GM03348 (cell line): ENCODE measurements around the gene RBM47.
"Not testable (repeated sequence)": the region's sequence is repeated elsewhere in the genome, so short reads cannot be mapped to it uniquely, and the experiment has no call there.

Experiments used
- DNase-seq: peaks from one replicate; pipeline ENCODE4 v3.0.0; 2012; ENCODE audit warnings: low spot score

Gene RBM47

DNA sequence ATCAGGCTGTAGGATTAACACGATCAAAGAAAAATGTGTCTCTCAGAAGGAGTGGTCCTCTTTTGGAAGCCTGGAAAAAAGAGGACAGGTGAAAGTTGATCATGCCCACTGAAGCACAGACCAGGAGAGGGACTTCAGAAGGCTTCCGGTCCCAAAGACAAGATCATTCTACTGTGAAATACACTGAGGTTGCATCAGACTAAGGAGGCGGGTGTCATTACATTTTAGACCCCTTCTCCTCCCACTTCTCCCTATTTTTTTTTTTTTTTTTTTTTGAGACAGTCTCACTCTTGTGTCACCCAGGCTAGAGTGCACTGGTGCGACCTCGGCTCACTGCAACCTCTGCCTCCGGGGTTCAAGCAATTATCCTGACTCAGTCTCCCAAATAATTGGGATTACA is 67.5 kb downstream of the RBM47 start:
- no peak for DNase-seq

DNA sequence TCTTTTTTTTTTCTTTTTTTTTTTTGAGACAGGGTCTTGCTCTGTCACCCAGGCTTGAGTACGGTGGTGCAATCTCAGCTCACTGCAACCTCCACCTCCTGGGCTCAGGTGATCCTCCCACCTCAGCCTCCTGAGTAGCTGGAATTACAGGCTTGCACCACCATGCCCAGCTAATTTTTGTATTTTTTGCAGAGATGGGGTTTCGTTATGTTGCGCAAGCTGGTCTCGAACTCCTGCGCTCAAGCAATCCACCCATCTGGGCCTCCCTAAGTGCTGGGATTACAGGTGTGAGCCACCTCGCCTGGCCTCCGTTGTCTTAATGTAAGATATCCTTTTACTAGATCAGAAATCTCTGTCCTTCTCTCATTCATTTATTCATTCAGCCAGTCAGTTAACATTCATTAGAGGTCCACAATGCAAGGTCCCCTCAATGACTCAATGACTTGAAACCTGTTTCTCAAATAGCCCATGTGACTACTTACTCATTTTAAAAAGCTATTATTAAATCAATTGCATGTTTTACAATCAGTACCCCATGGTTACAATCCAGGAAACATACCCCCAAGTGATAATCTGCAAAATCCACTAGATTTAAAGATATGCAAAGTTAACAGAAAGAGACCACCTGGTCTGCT is 68.0 kb downstream of the RBM47 start:
- DNase-seq = not testable (repeated sequence)

DNA sequence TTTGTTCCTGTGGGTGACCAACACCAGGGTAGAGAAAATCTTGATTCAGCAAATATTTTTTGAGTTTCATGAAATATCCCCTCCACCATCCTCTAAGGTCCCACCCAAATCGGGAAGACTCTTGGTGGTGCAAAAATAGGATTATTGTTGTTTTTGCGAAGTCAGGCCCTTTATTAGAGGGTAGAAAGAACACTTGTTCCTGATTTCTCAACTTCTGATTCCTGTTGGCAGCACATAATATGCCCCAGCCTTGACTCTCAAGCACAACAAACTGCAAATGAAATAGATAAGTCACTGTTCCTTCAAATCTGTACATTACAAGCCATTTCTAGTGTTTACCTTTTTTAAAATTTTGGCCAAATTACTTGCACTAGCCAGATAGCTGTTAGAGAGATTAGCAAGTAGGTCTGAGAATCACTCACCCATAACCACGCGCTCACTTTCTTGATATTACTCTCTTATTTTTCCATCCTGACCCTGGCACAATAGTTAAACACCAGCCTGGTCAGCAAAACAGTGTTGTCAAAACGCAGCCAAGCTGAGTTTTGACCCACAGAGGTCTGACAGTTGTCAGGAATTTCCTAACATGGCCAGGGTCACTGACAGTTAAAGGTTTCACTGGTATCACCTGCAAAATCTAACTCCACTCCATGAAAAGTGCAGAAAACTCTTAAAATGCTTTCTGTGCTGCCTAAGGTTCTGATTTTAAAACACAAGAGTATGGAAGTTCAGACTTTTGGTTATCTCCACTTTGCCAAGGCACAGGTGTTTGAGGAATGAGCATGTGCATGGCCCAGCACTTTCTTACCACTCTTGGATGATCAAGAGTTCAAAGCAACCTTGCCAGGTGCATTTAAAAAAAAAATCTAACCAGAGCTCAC is 69.8 kb downstream of the RBM47 start:
- DNase-seq = no peak

DNA sequence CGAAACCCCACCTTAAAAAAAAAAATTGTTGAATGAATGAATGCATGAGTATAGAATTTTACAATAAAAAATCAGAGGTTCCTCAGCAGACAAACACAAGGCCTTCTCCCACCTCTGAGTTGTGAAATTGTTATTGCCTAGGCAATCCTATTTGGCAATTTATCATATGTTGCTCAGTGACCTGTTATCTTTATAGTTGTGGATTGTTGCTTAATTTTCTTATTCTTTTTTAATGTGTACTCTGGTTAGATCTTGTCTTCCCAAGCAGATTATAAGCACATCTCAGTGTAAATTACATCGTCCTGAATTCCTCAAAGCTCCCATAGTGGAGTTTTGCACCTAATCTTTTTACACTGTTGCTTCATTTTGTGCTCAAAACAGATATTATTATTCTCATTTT is 71.9 kb downstream of the RBM47 start:
- no peak for DNase-seq

DNA sequence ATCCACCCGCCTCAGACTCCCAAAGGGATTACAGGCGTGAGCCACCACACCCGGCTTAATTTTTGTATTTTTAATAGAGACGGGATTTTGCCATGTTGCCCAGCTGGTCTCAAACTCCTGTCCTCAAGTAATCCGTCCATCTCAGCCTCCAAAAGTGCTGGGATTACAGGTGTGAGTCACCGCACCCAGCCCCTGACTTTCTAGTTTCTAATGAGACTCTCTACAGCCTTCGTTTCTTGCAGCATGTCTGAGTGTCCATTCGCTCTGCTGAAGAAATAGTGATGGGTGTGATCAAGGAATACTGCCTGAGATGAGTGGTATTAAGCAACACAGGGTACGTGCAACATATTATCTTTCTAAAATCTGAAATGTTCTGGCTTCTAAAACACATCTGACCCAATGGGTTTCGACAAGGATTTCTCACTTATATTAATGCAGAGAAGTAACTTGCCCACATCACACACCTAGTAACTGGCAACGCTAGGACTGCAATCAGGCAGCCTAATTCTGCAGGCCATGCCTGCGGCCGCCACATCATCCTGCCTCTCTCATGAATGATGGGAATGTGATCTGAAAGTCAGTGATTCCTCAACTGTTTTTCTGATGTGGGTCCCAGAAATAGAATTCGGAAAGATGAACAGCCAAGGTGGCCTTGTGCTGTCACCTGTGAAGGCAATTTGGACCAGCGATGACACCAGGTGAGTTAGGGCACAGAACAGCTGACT is 74.3 kb downstream of the RBM47 start:
- DNase-seq = no peak

DNA sequence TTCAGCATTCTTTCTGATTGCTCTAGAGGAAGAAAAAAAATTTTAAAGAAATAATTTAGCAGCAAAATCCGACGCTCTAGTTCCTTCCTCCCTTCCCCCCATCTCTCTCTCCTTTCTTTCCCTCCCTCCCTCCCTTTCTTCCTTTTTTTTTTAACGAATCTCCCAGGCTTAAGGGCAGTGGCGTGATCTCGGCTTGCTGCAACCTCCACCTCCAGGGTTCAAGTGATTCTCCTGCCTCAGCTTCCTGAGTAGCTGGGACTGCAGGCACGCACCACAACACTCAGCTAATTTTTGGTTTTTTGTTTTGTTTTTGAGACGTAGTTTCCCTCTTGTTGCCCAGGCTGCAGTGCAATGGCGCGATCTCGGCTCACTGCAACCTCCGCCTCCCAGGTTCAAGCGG is 75.0 kb downstream of the RBM47 start:
- DNase-seq = not testable (repeated sequence)

DNA sequence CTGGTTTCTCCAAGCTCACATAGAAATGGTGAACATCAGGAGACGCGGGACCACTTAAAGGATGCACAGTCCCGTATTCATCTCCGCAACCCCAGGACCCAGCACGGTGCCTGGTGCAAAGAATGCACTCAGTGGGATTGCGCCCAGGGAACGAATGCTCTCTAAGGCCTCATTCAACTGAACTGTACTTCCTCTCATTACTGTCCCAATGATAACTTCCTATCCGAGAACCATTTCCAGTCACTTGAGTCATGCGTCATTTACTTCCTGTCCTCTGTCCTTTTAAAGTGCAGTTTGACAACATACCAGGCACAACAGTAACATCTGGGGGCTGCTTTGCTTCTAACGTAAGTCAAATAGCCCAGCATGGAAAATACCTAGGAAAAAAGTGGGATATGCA is 75.7 kb downstream of the RBM47 start:
- DNase-seq = no peak

DNA sequence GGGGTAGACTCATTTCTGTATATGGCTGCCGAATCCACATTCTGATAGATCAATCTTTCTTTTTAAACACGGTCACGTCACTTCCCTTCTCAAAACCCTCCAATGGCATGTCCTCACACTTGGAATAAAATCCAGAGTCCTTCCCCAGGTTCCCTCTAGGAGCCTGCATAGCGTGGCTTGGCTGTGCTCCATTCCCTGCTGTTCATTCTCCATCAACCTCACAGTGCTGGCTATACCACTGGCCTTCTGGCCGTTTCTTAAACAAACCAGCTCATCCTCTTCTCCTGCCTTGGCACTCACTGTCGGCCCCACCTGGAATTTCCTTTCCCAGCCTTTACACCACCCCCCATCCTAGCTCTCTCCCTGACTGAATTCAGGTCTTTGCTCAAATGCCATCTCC is 77.1 kb downstream of the RBM47 start:
- DNase-seq = no peak

DNA sequence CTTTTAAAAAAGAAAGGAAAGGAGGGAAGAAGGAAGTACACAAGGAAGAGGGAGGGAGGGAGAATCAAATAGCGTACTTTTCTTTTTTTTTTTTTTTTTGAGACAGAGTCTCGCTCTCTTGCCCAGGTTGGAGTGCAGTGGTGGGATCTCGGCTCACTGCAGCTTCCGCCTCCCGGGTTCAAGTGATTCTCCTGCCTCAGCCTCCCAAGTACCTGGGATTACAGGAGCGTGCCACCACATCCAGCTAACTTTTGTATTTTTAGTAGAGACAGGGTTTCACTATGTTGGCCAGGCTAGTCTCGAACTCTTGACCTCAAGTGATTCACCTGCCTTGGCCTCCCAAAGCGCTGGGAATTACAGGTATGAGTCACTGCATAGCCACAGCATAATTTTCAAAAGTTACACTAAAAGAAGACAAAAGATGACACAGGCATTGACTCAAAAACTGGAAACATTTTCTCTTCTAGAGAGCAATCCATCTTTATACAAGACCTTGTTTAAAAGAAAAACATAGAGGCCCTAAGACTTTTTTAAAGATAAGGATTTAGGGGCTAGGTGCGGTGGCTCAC is 78.0 kb downstream of the RBM47 start:
- DNase-seq = not testable (repeated sequence)

DNA sequence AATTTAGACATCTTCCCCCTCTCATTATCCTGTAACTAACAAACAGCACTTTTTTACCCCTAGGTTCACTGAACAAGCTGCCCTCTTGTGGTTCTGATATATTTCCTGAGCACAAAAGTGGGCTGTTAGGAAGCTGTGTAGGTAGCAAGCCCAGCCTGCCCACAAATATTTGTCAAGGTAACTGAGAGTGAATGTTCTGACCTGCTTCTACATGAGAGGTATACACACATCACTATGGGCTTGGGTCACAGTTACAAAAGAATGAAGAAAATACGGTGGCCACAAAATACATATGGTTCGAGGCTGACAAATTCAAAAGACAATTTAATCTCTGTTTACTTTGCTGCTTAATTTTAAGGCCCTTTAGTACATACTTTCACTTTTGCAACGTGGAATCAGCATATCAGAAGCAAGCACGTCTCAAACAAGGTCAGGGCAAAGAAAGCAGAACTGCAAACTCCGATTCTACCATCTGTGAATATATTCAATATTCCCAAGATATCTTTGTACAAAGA is 78.7 kb downstream of the RBM47 start:
- DNase-seq = peak; percentile 49

DNA sequence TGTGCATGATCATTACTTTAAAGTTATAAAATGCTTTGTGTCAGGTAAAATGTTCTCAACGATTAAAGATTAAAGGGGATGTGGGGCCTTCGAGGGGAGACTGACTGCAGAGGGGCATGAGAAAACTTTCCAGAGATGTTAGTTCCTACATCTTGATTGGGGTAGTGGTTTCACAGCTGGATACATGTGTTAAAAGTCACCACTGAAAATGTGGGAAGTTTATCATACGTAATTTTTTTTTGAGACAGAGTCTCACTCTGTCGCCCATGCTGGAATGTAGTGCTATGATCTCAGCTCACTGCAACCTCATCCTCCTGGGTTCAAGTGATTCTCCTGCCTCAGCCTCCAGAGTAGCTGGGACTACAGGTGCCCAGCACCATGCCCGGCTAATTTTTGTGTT is 79.5 kb downstream of the RBM47 start:
- no peak for DNase-seq

DNA sequence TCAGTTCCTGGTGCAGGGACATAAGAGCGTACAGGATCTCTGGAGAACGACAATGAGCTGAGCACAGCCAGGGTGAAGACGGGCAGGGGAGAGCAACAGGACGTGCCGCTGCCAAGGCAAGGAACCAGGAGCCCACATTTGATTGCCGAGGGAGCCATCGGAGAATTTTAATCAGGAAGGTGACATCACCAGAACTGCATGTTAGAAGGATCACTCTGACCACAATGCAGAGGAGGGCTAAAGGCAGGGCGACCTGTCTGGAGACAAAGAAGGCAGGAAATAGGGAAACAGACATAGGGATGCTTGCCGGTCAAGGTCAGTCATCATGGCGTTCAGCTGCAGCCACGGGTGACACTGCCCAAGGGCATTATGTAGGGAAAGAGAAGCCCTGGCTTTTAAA is 81.4 kb downstream of the RBM47 start:
- no peak for DNase-seq

DNA sequence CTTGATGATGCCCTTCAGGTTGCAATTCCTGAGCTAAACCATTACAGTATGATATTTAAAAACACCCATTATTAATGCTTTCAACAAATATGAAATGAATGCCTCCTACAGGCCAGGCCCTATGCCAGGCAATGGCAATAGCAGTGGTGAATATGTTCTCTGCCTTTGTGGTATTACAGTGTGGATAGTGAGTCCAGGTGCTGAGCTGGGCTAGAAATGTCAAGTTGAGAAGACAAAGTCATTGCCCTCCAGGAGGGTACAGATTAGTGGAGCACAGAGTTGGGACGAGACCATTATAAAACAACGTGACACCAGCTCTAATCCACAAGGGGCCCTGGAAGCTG is 81.9 kb downstream of the RBM47 start:
- DNase-seq = no peak

DNA sequence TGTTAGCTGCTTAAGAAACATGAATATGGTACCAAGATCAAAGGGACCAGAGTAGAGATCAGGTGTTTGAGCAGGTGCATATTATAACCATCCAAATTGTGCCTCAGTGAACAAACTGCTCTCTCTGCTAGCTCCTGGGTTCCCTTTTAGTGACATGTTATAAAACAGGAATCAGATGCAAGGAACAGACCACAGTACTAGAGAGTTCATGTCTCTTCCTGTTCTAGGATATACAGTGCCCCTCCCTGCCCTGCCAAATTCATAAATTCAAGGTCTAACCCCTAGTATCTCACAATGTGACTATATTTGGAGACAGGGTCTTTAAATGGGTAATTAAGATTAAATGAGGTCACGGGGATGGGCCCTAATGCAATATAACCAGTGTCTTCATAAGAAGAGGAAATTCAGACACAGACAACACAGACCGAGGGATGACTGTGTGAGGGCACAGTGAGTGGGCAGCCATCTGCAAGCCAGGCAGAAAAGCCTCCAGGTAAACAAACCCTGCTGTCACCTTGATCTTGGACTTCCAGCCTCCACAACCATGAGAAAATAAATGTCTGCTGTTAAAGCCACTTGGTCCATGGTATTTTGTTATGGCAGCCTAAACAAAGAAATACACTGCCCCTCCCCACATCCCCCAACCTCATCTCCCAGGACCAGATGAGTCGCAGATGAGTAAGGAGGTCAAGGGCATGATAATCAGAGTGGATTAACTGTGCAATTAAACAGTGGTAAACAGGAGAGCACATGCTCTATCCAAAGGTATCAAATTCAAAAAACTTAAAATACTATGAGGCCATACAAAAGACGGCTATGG is 82.5 kb downstream of the RBM47 start:
- DNase-seq = no peak

DNA sequence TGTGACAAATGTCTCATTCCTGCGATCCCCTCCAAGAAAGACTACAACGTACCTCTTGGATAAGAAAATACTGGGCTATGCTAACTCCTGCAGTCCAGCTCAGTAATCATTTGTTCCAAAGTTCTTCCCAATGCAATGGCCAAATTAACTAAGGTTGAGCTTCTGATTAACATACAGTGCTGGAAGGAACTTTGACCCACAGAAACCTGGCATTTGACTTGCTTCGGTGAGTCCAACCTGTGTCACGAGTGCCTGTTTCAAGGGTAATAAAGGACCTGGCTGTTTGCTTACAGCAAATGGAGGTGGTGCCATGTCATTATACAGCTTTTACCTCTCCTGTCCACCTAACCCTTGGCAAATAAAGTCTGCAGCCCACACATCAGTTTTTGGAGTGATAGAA is 83.2 kb downstream of the RBM47 start:
- DNase-seq = no peak

DNA sequence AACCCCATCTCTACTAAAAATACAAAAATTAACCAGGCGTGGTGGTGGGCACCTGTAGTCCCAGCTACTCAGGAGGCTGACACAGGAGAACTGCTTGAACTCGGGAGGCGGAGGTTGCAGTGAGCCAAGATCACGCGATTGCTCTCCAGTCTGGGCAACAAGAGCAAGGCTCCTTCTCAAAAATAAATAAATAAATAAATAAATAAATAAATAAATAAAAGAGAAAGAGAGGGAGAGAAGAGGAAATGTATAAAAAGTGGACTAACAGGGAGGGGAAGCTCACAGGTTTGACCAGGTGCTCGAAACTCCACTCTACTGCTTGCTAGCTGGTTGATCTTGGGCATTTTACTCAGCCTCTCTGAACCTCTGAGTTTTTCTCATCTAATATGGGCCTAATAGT is 84.2 kb downstream of the RBM47 start:
- DNase-seq = not testable (repeated sequence)

DNA sequence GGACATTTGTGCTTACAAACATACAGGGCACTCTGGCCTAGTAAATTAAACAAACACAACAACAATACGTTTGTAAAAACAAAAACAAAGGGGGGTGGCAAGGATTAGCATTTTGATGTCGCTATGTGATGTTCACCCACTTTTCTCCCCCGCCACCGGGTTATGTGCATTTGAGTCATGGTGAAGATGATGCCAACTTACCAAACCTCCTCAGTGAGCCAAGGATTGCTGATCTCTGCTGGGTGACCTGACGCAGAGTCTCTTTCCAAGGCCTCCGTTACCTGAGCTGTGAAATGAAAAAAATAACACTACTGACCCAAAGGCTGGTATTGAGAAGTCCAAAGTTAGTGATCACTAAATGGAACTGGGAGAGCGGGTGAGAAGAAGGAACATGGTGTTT is 85.4 kb downstream of the RBM47 start:
- DNase-seq = no peak

DNA sequence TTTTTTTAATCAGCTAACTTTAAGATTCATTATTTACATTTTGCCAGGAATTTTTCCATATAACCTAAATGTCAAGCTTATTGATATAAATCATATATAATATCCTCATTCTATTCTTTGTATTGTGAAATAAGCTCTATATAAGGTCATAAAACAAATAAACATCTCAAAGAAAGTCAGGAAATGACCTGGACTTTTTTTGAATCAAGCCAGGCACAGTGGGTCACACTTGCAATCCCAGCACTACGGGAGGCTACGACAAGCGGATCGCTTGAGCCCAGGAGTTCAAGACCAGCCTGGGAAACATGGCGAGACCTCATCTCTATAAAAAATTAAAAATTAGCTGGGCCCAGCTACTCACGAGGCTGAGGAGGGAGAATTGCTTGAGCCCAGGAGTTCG is 88.9 kb downstream of the RBM47 start:
- DNase-seq = no peak

DNA sequence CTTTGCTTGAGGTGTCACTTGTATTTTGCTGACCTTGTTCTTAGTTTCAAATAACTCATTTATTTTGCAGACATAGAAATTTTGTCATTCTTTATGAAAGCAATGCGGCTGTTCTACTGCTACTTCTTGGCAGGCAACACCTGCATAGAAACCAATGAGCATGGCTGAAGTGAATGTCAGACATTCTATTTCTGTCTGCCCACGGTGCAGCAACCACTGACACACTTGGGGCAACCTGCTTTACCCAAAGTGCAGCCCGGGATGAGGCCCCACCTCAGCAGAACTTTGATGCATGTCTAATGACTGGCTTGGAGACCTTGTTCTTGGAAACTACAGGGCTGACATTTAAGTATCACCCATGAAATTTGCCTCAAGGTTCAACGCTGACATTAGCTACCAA is 93.6 kb downstream of the RBM47 start:
- no peak for DNase-seq

DNA sequence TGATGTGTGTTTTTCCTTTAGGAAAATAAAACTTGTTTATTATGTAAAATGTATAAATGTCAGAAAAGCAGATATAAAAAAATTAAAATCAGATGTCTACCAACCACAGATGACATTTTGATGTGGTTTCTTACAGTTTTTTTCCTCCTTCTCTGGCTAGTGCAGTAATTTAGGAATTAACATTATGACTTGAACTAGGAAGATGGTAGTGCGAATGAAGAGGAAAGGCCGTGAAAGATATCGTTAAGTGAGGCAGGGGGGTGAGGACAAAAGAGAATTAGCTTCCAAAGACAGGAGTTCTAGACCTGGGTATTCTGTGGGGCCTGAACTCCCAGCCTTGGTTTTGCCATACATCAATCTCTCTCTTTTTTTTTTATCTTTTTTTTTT is 98.0 kb downstream of the RBM47 start:
- DNase-seq = no peak

DNA sequence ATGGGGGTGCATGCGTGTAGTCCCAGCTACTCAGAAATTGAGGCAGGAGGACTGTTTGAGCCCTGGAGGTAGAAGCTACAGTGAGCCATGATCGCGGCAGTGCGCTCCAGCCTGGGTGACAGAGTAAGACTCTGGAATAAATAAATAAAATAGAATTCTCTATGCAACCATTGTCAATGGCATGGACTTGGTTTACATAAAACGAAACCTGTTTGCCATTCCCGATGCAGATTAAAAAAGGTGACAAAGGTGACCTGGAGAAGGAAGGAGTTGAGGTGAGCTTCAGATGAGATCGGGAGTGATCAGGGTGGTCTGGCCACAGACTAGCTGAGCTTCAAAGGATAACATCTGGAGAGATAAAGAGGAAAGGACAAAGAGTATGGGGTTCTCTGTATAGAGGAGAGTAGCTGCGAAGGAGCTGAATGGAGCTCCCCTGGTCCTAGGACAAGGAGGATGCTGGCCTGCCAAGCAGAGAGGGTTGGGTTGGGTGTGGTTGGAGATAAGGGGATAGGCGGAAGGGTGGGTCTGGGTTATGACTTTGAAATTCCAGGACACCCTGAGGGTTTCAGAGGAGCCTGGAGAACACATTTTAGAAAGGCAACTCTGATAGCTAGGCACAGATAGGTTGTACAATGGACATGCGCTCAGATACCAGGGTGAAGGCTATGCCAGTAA is 98.6 kb downstream of the RBM47 start:
- no peak for DNase-seq
